K562 (cell line): ENCODE data around the gene OSBPL1A. TPM values are rescaled to one million over a fixed set of nuclear protein-coding genes. Genes with fewer than 3 reads are reported as not detected.

Source experiments
- ATAC-seq: fragments of 200-7000 bp; cut with Tn5 transposase; 3 replicates; pipeline ENCODE4 v1.9.1; 2020; ENCODE audit warnings: moderate library complexity
- BruUV-seq: library from RNA; stranded (reverse); fragments of 400-500 nt; replicated peaks from 2 replicates; lab custom pipeline; 2021; lab: Mats Ljungman, UMichigan
- CTCF ChIA-PET: fragments of 300-600 bp; formaldehyde crosslinking; extraction: SDS; loops from one replicate; lab custom pipeline; 2021; ENCODE audit warnings: low intra/inter-chr PET ratio; lab: Yijun Ruan, JAX
- POLR2A ChIA-PET: fragments of 300-600, 350-650 bp; sonication (Branson Sonifier 250); formaldehyde crosslinking; extraction: SDS; loops from one replicate; lab custom pipeline; 2021; ENCODE audit warnings: antibody characterized with exemption, inconsistent platforms; lab: Yijun Ruan, JAX
- DNase-seq, 4 experiments: peaks; one replicate each; pipeline versions ENCODE4 v3.0.0 to v3.0.0-alpha.2; 2011 to 2018; ENCODE audit warnings: low spot score in 3 of 4, mixed read lengths in 3 of 4; ENCODE audit errors: extremely low read depth in 1 of 4
- FAIRE-seq: peaks from 2 replicates; lab custom pipeline; 2011; peaks lifted over from hg19 to GRCh38; lab: Jason Lieb, UNC
- H2AFZ ChIP-seq: 2 replicates; pipeline ENCODE4 v1.6.0; 2011; ENCODE audit warnings: low read depth, low read length, control low read depth, inconsistent platforms
- H3K27ac ChIP-seq: fragments of 200-600 bp; 3 replicates; pipeline ENCODE4 v1.8.0; 2011; ENCODE audit warnings: low read depth, mild to moderate bottlenecking, control low read depth, inconsistent platforms, low read length, moderate library complexity, mixed read lengths; ENCODE audit errors: extremely low read depth
- H3K27me3 ChIP-seq, 2 experiments: fragments of 300-600 bp in 1 of 2; 2 replicates in 1 of 2; 3 replicates in 1 of 2; pipeline versions ENCODE4 v1.6.0 to v1.8.0; 2011; ENCODE audit warnings: inconsistent platforms in 2 of 2, low read length in 2 of 2, mild to moderate bottlenecking in 1 of 2, mixed read lengths in 1 of 2, moderate library complexity in 1 of 2; ENCODE audit not compliant: control insufficient read depth in 2 of 2, insufficient read depth in 2 of 2
- H3K36me3 ChIP-seq: fragments of 300-600 bp; 3 replicates; pipeline ENCODE4 v1.8.0; 2011; ENCODE audit warnings: mild to moderate bottlenecking, low read length, inconsistent platforms; ENCODE audit not compliant: control insufficient read depth, insufficient read depth
- H3K4me1 ChIP-seq, 2 experiments: fragments of 200-600 bp in 1 of 2; replicated peaks in 1 of 2; 2 replicates in 1 of 2; 3 replicates in 1 of 2; pipeline versions ENCODE4 v1.5.1 to v1.8.0; 2011; ENCODE audit warnings: inconsistent platforms in 2 of 2, low read length in 2 of 2, mild to moderate bottlenecking in 1 of 2, mixed read lengths in 1 of 2, moderate library complexity in 1 of 2; ENCODE audit not compliant: control insufficient read depth in 2 of 2, insufficient read depth in 2 of 2
- H3K4me2 ChIP-seq: 2 replicates; pipeline ENCODE4 v1.6.1; 2011; ENCODE audit warnings: low read length, control low read depth, inconsistent platforms, mixed read lengths; ENCODE audit not compliant: insufficient read depth
- H3K4me3 ChIP-seq: fragments of 200-600 bp; sonication (generic), shearing (Covaris generic); 2 replicates; pipeline ENCODE4 v1.5.1; 2016; ENCODE audit warnings: control low read depth, inconsistent platforms
- H3K79me2 ChIP-seq: fragments of 200-600 bp; 3 replicates; pipeline ENCODE4 v1.8.0; 2011; ENCODE audit warnings: low read length, inconsistent platforms; ENCODE audit not compliant: control insufficient read depth, insufficient read depth
- H3K9ac ChIP-seq, 2 experiments: 2 replicates each; pipeline versions ENCODE4 v1.6.0 to v1.6.1; 2011; ENCODE audit warnings: low read depth in 2 of 2, low read length in 2 of 2, control low read depth in 1 of 2, inconsistent platforms in 1 of 2, mild to moderate bottlenecking in 1 of 2, mixed read lengths in 1 of 2; ENCODE audit not compliant: insufficient read depth in 1 of 2
- H3K9me1 ChIP-seq: one replicate; pipeline ENCODE4 v1.6.0; 2011; ENCODE audit warnings: inconsistent platforms, mild to moderate bottlenecking, low read length, moderate library complexity; ENCODE audit not compliant: control insufficient read depth, insufficient read depth
- H3K9me3 ChIP-seq: replicated peaks from 2 replicates; pipeline ENCODE4 v1.5.1; 2011; ENCODE audit warnings: low read depth, low read length, inconsistent platforms; ENCODE audit not compliant: control insufficient read depth, insufficient read depth
- H4K20me1 ChIP-seq: replicated peaks from 2 replicates; pipeline ENCODE4 v1.6.1; 2011; ENCODE audit warnings: low read length, inconsistent platforms, mixed read lengths; ENCODE audit not compliant: control insufficient read depth, insufficient read depth
- CBX3 ChIP-seq, 2 experiments: IDR thresholded peaks; 1 replicate in 1 of 2; 2 replicates in 1 of 2; pipeline ENCODE4 v1.6.1; 2012; ENCODE audit warnings: inconsistent platforms in 2 of 2, low read length in 2 of 2, borderline replicate concordance in 1 of 2, control low read depth in 1 of 2
- CCAR2 ChIP-seq: fragments of 200-400 bp; formaldehyde crosslinking; IDR thresholded peaks from 2 replicates; pipeline ENCODE4 v1.6.1; 2017; ENCODE audit warnings: mild to moderate bottlenecking, low read depth, low read length
- DIDO1 ChIP-seq: fragments of 450-650 bp; IDR thresholded peaks from 2 replicates; pipeline ENCODE4 v1.6.1; 2016; ENCODE audit warnings: low read depth, missing biosample characterization, missing genetic modification characterization
- NONO ChIP-seq, 2 experiments: fragments of 200-400 bp in 1 of 2; fragments of 450-650 bp in 1 of 2; formaldehyde crosslinking in 1 of 2; IDR thresholded peaks; 2 replicates each; pipeline ENCODE4 v1.6.1; 2017; ENCODE audit warnings: low read depth in 2 of 2, mild to moderate bottlenecking in 2 of 2, moderate library complexity in 2 of 2, low read length in 1 of 2
- NR2F6 ChIP-seq: fragments of 450-650 bp; formaldehyde crosslinking; IDR thresholded peaks from 2 replicates; pipeline ENCODE4 v1.4.0; 2020; ENCODE audit warnings: mild to moderate bottlenecking
- ZC3H8 ChIP-seq: fragments of 450-650 bp; IDR thresholded peaks from 2 replicates; pipeline ENCODE4 v1.6.1; 2017
- ZNF316 ChIP-seq: fragments of 450-650 bp; IDR thresholded peaks from 2 replicates; pipeline ENCODE4 v1.6.1; 2016
- WGBS: fragments of 100-300 bp; shearing (Covaris generic); methylation state at CpG from one replicate; pipeline ENCODE4 v1.1.6; 2016; ENCODE audit warnings: low coverage, mixed read lengths; ENCODE audit not compliant: insufficient coverage; ENCODE audit errors: missing lambda C conversion rate; 5-methylcytosine and 5-hydroxymethylcytosine counted together
- in situ Hi-C: fragments of 300-500 bp; cut with MboI; formaldehyde crosslinking; loops from 4 replicates; pipeline ENCODE4 v1.15.0; 2018; ENCODE audit warnings: inconsistent platforms, mixed read lengths
- intact Hi-C: fragments of 100-400 bp; cut with micrococcal nuclease; formaldehyde crosslinking; loops from 2 replicates; pipeline ENCODE4 v1.14.2; 2022
- polyA plus RNA-seq, 8 experiments: library from polyadenylated mRNA; depleted of rRNA in 4 of 8; stranded (reverse) in 5 of 8; unstranded in 3 of 8; fragments of >200 nt; fragmentation: Nextera tagmentation in 2 of 8; fragmentation: Illumina TruSeq in 1 of 8; extraction: Ambion mirVana in 2 of 8; extraction: Trizol in 1 of 8; gene quantifications; 2 replicates each; pipeline versions ENCODE4 v1.2.1 to v1.2.3, GENCODE V29; 2011 to 2014; ENCODE audit warnings: inconsistent platforms in 1 of 8, missing spikeins in 1 of 8
- total RNA-seq, 7 experiments: library from RNA; depleted of rRNA in 6 of 7; stranded (reverse); fragments of >200 nt in 6 of 7; fragmentation: Illumina TruSeq in 2 of 7; extraction: Trizol in 2 of 7; gene quantifications; 2 replicates each; pipeline versions ENCODE4 v1.2.1 to v1.2.3, GENCODE V29; 2011 to 2021; ENCODE audit warnings: low replicate concordance in 1 of 7
- TF ChIP-seq, protein P1 (sequence below), 2 experiments: IDR thresholded peaks in 1 of 2; conservative IDR thresholded peaks in 1 of 2; 2 replicates each; pipeline ENCODE4 v1.6.1; 2016; ENCODE audit warnings: low read depth in 2 of 2, mild to moderate bottlenecking in 1 of 2, missing compliant biosample characterization in 1 of 2, missing genetic modification characterization in 1 of 2, moderate library complexity in 1 of 2

OSBPL1A gene
- total and polyA plus RNA-seq, 9 of the 15 experiments (the other 6 are each of a cell fraction or from before 2014, with no cell fraction given) = 0.40 to 0.49 TPM; not detected in 7

DNA sequence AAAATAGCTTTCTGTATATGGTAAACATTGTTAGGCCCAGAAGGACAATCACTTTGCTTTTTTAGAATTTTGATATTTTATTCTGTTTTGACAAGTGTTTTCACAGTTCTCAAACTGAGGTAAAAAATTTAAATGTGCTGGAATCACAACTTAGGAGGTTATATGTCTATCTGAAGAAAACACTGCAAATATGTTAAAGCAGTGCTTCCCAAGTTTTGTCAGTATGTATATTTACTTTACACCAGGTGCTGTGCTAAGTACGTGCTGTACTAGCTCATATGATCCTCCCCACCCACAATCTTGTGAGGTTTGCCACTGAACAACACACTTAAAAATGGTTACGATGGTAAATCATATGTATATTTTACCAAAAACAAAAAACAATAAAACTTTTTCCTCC lies 134.6 kb downstream of the OSBPL1A start:
- Histone ChIP-seq H3K9me3 (no peaks in the 10 kb centered on the region), H3K36me3 (no peaks in the 10 kb centered on the region), H3K4me3 (no peak overlapping the region), H3K4me2 (no peak overlapping the region), H2AFZ (no peak overlapping the region), H3K4me1 (no peaks in the 10 kb centered on the region), H3K9ac (no peak overlapping the region), H4K20me1 (no peaks in the 10 kb centered on the region), H3K9me1 (no peaks in the 10 kb centered on the region), H3K27me3 (no peaks in the 10 kb centered on the region), H3K27ac (no peak overlapping the region), H3K79me2 (no peaks in the 10 kb centered on the region)
- TF ChIP-seq CCAR2 (no peak), NR2F6 (CRISPR knock-in tag) (no peak), DIDO1 (no peak), CBX3 (IDR thresholded peaks at IDR 0.05; ENCODE audit: borderline replicate concordance in 1 of 2, low read length in 2 of 2) (no peak), ZNF316 (no peak), NONO (IDR thresholded peaks at IDR 0.05; ENCODE audit: low read depth in 2 of 2, low read length in 1 of 2) (no peak), ZC3H8 (no peak)
- TF ChIP-seq, protein P1, sequence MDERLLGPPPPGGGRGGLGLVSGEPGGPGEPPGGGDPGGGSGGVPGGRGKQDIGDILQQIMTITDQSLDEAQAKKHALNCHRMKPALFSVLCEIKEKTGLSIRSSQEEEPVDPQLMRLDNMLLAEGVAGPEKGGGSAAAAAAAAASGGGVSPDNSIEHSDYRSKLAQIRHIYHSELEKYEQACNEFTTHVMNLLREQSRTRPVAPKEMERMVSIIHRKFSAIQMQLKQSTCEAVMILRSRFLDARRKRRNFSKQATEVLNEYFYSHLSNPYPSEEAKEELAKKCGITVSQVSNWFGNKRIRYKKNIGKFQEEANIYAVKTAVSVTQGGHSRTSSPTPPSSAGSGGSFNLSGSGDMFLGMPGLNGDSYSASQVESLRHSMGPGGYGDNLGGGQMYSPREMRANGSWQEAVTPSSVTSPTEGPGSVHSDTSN (CRISPR knock-in tag; IDR thresholded peaks at IDR 0.05; ENCODE audit: low read depth) = no peak
- TF ChIP-seq, protein P1 (tag; conservative IDR thresholded peaks at IDR 0.05; ENCODE audit: low read depth) = no peak
- in situ Hi-C loops = no loop called here
- BruUV-seq = no TSS peak
- WGBS = 0% methylated on average over 2 of the region's 2 CpGs
- DNase-seq (no peak), ATAC-seq (no peak), FAIRE-seq (no peak)
- intact Hi-C loops = no loop called here
- CTCF ChIA-PET = no interaction called here
- POLR2A ChIA-PET = no interaction called here
